Trophoblast cell (in vitro differentiated cells and primary cell): ENCODE measurements around the gene SLA2.

Experiments used
- DNase-seq, 2 donors: peaks; one replicate each; pipeline ENCODE4 v3.0.0-alpha.2; 2016
- H2AFZ ChIP-seq: 2 replicates; pipeline ENCODE4 v1.6.1; 2013; ENCODE audit warnings: low read length, moderate library complexity, mild to moderate bottlenecking; ENCODE audit not compliant: insufficient read depth, poor library complexity
- H2AK5ac ChIP-seq: 2 replicates; pipeline ENCODE4 v1.6.1; 2013; ENCODE audit warnings: mild to moderate bottlenecking, low read length
- H2BK120ac ChIP-seq: 2 replicates; pipeline ENCODE4 v1.6.1; 2013; ENCODE audit warnings: low read length, mild to moderate bottlenecking, moderate library complexity; ENCODE audit not compliant: insufficient read depth, poor library complexity
- H2BK12ac ChIP-seq: 2 replicates; pipeline ENCODE4 v1.6.1; 2013; ENCODE audit warnings: mild to moderate bottlenecking, low read length, moderate library complexity
- H2BK5ac ChIP-seq: 2 replicates; pipeline ENCODE4 v1.6.1; 2013; ENCODE audit warnings: low read length, low read depth, moderate library complexity, mild to moderate bottlenecking; ENCODE audit not compliant: poor library complexity
- H3K14ac ChIP-seq: 2 replicates; pipeline ENCODE4 v1.6.1; 2013; ENCODE audit warnings: mild to moderate bottlenecking, low read length
- H3K18ac ChIP-seq: 2 replicates; pipeline ENCODE4 v1.6.1; 2013; ENCODE audit warnings: mild to moderate bottlenecking, low read length
- H3K23ac ChIP-seq: 2 replicates; pipeline ENCODE4 v1.6.1; 2013; ENCODE audit warnings: low read length
- H3K27ac ChIP-seq: 2 replicates; pipeline ENCODE4 v1.5.1; 2013; ENCODE audit warnings: low read depth, mild to moderate bottlenecking, inconsistent platforms, low read length, moderate library complexity
- H3K27me3 ChIP-seq: 2 replicates; pipeline ENCODE4 v1.6.1; 2013; ENCODE audit warnings: inconsistent platforms, mild to moderate bottlenecking, low read length, moderate library complexity; ENCODE audit not compliant: insufficient read depth
- H3K36me3 ChIP-seq, 2 experiments: 1 replicate in 1 of 2; 2 replicates in 1 of 2; pipeline ENCODE4 v1.6.1; 2013; ENCODE audit warnings: low read length in 2 of 2, mild to moderate bottlenecking in 2 of 2, moderate library complexity in 1 of 2; ENCODE audit not compliant: insufficient read depth in 2 of 2, control insufficient read depth in 1 of 2
- H3K4ac ChIP-seq: 2 replicates; pipeline ENCODE4 v1.6.1; 2013; ENCODE audit warnings: low read depth, mild to moderate bottlenecking, low read length, moderate library complexity
- H3K4me1 ChIP-seq, 2 experiments: 1 replicate in 1 of 2; 2 replicates in 1 of 2; pipeline ENCODE4 v1.6.1; 2013; ENCODE audit warnings: low read length in 2 of 2, mild to moderate bottlenecking in 2 of 2, moderate library complexity in 1 of 2; ENCODE audit not compliant: insufficient read depth in 2 of 2, control insufficient read depth in 1 of 2
- H3K4me2 ChIP-seq: 2 replicates; pipeline ENCODE4 v1.6.1; 2013; ENCODE audit warnings: inconsistent platforms, mild to moderate bottlenecking, low read length, moderate library complexity
- H3K4me3 ChIP-seq: 2 replicates; pipeline ENCODE4 v1.5.1; 2013; ENCODE audit warnings: mild to moderate bottlenecking, low read depth, low read length, inconsistent platforms
- H3K79me1 ChIP-seq: one replicate; pipeline ENCODE4 v1.6.1; 2013; ENCODE audit warnings: low read length
- H3K79me2 ChIP-seq: 2 replicates; pipeline ENCODE4 v1.6.1; 2013; ENCODE audit warnings: low read length, mild to moderate bottlenecking; ENCODE audit not compliant: control insufficient read depth, insufficient read depth, poor library complexity
- H3K9ac ChIP-seq: 2 replicates; pipeline ENCODE4 v1.6.1; 2013; ENCODE audit warnings: mild to moderate bottlenecking, low read length
- H3K9me3 ChIP-seq: 2 replicates; pipeline ENCODE4 v1.6.1; 2013; ENCODE audit warnings: low read depth, mild to moderate bottlenecking, control low read depth, inconsistent platforms, low read length; ENCODE audit not compliant: insufficient read depth
- H4K12ac ChIP-seq: 2 replicates; pipeline ENCODE4 v1.6.1; 2013; ENCODE audit warnings: low read depth, mild to moderate bottlenecking, low read length, moderate library complexity
- H4K8ac ChIP-seq: 2 replicates; pipeline ENCODE4 v1.6.1; 2013; ENCODE audit warnings: low read depth, mild to moderate bottlenecking, low read length, moderate library complexity
- H4K91ac ChIP-seq: one replicate; pipeline ENCODE4 v1.6.1; 2013; ENCODE audit warnings: low read depth, mild to moderate bottlenecking, low read length, moderate library complexity
- WGBS: extraction: QIAGEN DNeasy Blood & Tissue Kit; methylation state at CpG from one replicate; pipeline ENCODE4 v1.1.7; 2013; ENCODE audit warnings: missing lambda C conversion rate; ENCODE audit not compliant: insufficient read length, insufficient coverage; ENCODE audit errors: extremely low coverage; 5-methylcytosine and 5-hydroxymethylcytosine counted together

SLA2 gene

DNA sequence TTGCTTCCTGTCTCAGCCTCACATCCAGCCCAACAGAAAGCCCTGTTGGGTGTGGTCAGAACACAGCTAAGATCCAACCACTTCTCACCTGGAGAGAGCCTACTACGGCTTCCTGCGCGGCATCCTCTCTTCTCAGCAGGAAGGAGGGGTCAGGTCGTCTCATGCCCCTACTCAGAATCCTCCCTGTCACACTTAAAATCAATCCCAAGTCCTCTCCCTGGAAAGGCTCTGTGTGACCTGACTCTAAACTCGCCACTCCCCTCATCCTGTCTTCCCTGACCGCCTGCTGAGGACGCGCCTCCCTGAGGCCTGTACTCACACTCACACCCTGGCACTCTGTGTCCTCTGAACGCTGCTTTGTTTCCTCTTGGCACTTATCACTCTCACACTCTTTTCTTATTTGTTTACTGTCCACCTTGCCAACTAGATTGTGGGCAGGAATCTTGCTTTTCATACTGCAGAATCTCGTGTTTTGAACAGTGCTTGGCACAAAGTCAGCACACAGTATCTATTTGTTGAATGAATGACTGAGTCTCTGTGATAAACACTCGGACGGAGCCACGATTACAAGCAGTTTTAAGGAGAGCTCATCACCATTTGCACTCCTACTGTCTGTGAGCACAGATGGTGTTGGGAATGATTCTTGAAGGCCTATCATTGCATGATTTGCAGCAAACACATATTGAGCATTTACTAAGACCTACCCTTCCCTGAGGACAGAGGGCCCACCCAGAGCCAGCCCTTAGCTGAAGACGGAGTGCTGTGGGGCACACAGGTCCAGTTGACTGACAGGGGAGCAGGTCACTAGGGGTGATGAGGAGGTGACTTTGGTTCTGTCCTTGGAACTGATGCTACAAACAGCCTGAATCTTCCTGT lies 21.7 kb downstream of the SLA2 start:
- no peak overlapping the region for H2BK120ac ChIP-seq
- no peaks in the 10 kb centered on the region for H3K79me1 ChIP-seq
- no peak overlapping the region for H4K12ac ChIP-seq
- H3K9ac ChIP-seq: no peak overlapping the region
- no peak overlapping the region for H2BK5ac ChIP-seq
- H3K4me2 ChIP-seq: no peak overlapping the region
- H3K4me3 ChIP-seq: peak overlapping the region; percentile 21
- H3K18ac ChIP-seq: no peak overlapping the region
- H4K91ac ChIP-seq: no peak overlapping the region
- no peak overlapping the region for H2BK12ac ChIP-seq
- H2AFZ ChIP-seq: peak overlapping the region; percentile 23
- no peak overlapping the region for H3K4ac ChIP-seq
- H3K36me3 ChIP-seq: no peaks in the 10 kb centered on the region
- H3K27me3 ChIP-seq: no peaks in the 10 kb centered on the region
- no peak overlapping the region for H3K14ac ChIP-seq
- no peaks in the 10 kb centered on the region for H3K9me3 ChIP-seq
- WGBS: no CpG with 5 or more reads among the region's 14 CpGs
- no peaks in the 10 kb centered on the region for H3K79me2 ChIP-seq
- H3K23ac ChIP-seq: no peak overlapping the region
- H3K27ac ChIP-seq: no peak overlapping the region
- no peak for DNase-seq
- peaks cover 0 to 4% of the 10 kb centered on the region in 2 experiments for H3K4me1 ChIP-seq
- no peak overlapping the region for H4K8ac ChIP-seq
- H2AK5ac ChIP-seq: no peak overlapping the region

DNA sequence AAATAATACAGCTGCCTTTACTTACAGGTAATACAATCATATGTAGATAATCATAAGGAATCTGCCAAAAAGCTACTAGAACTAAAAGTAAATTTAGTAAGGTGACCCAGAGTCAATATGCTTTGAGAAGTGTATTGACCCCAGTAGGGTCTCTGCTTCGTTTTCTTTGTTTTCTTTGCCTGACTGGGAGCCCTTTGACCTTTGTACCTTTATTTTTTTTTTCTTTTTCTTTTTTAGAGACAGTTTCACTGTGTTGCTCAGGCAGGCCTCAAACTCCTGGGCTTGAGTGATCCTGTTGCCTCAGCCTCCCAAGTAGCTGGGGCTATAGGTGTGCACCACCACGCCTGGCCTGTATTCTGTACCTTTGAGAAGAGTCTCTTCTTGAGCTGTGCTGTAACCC lies 22.6 kb downstream of the SLA2 start:
- Histone ChIP-seq H3K4me2 (no peak overlapping the region), H3K18ac (no peak overlapping the region), H3K79me2 (no peaks in the 10 kb centered on the region), H3K79me1 (no peaks in the 10 kb centered on the region), H3K4ac (no peak overlapping the region), H3K14ac (no peak overlapping the region), H3K4me1 (peaks cover 0 to 4% of the 10 kb centered on the region in 2 experiments), H3K23ac (no peak overlapping the region), H3K9me3 (no peaks in the 10 kb centered on the region), H4K8ac (no peak overlapping the region), H3K27ac (no peak overlapping the region), H2BK5ac (no peak overlapping the region), H4K12ac (no peak overlapping the region), H2BK120ac (no peak overlapping the region), H3K9ac (no peak overlapping the region), H3K27me3 (no peaks in the 10 kb centered on the region), H3K36me3 (no peaks in the 10 kb centered on the region), H2AFZ (no peak overlapping the region), H2AK5ac (no peak overlapping the region), H4K91ac (no peak overlapping the region), H3K4me3 (no peak overlapping the region), H2BK12ac (no peak overlapping the region)
- no CpG with 5 or more reads among the region's 2 CpGs for WGBS
- no peak for DNase-seq

DNA sequence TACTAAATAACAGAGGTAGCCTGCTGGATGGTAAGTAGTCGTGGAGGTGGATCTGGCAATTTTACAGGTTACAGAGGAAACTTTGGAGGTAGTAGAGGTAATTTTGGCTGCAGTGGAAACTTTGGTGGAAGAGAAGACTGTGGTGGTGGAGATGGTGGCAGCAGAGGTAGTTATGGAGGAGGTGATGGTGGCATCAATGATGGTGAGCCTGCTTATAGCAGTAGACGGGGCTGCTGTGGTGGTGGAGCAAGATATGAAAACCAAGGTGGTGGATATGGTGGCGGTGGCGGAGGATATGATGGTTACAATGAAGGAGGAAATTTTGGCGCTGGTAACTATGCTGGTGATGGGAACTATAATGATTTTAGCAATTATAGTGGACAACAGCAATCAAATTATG lies 25.1 kb downstream of the SLA2 start:
- Histone ChIP-seq H3K9ac (no peak overlapping the region), H3K36me3 (no peaks in the 10 kb centered on the region), H4K12ac (no peak overlapping the region), H3K27me3 (no peaks in the 10 kb centered on the region), H3K14ac (no peak overlapping the region), H2BK5ac (no peak overlapping the region), H3K4me2 (no peak overlapping the region), H3K4ac (no peak overlapping the region), H2BK12ac (no peak overlapping the region), H3K18ac (no peak overlapping the region), H3K79me2 (no peaks in the 10 kb centered on the region), H2BK120ac (no peak overlapping the region), H3K9me3 (no peaks in the 10 kb centered on the region), H3K4me1 (no peaks in the 10 kb centered on the region), H3K79me1 (no peaks in the 10 kb centered on the region), H4K91ac (no peak overlapping the region), H2AFZ (no peak overlapping the region), H2AK5ac (no peak overlapping the region), H3K4me3 (no peak overlapping the region), H3K23ac (no peak overlapping the region), H3K27ac (no peak overlapping the region), H4K8ac (no peak overlapping the region)
- DNase-seq: no peak
- WGBS: no CpG with 5 or more reads among the region's 5 CpGs

GRCh38 chr20:36614781-36615557 lies 31.0 kb downstream of the SLA2 start:
- Histone ChIP-seq H2BK5ac (no peak overlapping the region), H3K27ac (no peak overlapping the region), H3K9me3 (no peaks in the 10 kb centered on the region), H3K4me2 (no peak overlapping the region), H4K8ac (no peak overlapping the region), H3K14ac (no peak overlapping the region), H4K12ac (no peak overlapping the region), H3K4ac (no peak overlapping the region), H3K36me3 (peaks cover 37 to 45% of the 10 kb centered on the region in 2 experiments), H3K4me1 (no peaks in the 10 kb centered on the region), H3K79me1 (no peaks in the 10 kb centered on the region), H3K4me3 (no peak overlapping the region), H2BK12ac (no peak overlapping the region), H3K79me2 (no peaks in the 10 kb centered on the region), H4K91ac (no peak overlapping the region), H3K18ac (no peak overlapping the region), H3K23ac (no peak overlapping the region), H3K9ac (no peak overlapping the region), H3K27me3 (no peaks in the 10 kb centered on the region), H2BK120ac (no peak overlapping the region), H2AK5ac (no peak overlapping the region), H2AFZ (no peak overlapping the region)
- no peak for DNase-seq
- WGBS: no CpG with 5 or more reads among the region's 14 CpGs
